Ascending aorta (tissue), 2 donors: ENCODE results near the gene ZNF275. TPM values are rescaled to one million over a fixed set of nuclear protein-coding genes. Genes with fewer than 3 reads are reported as not detected.
"Not testable (repeated sequence)": the region's sequence is repeated elsewhere in the genome, so short reads cannot be mapped to it uniquely, and the experiment has no call there.

ENCODE experiments used
- DNase-seq, 2 donors: peaks; one replicate each; pipeline ENCODE4 v3.0.0-alpha.2; 2019; ENCODE audit warnings: low spot score in 2 of 2
- H3K27ac ChIP-seq, 2 donors: fragments of 200-600 bp; sonication (generic); one replicate each; pipeline ENCODE4 v1.5.1; 2016 to 2017; ENCODE audit warnings: mild to moderate bottlenecking in 1 of 2
- H3K27me3 ChIP-seq: fragments of 200-600 bp; sonication (generic); one replicate; pipeline ENCODE4 v1.5.1; 2017
- H3K36me3 ChIP-seq, 2 donors: fragments of 200-600 bp; sonication (generic); one replicate each; pipeline ENCODE4 v1.5.1; 2016
- H3K4me1 ChIP-seq, 2 donors: fragments of 200-600 bp; sonication (generic); one replicate each; pipeline ENCODE4 v1.5.1; 2016 to 2017; ENCODE audit warnings: mild to moderate bottlenecking in 1 of 2
- H3K4me3 ChIP-seq, 2 donors: fragments of 200-600 bp; sonication (generic); one replicate each; pipeline ENCODE4 v1.5.1; 2016 to 2017; ENCODE audit warnings: mild to moderate bottlenecking in 1 of 2
- H3K9me3 ChIP-seq, 2 donors: fragments of 200-600 bp; sonication (generic); one replicate each; pipeline ENCODE4 v1.5.1; 2016
- intact Hi-C: fragments of 100-400 bp; cut with DNase I; formaldehyde crosslinking; loops from one replicate; pipeline ENCODE4 v1.15.1; 2023
- total RNA-seq: library from RNA; depleted of rRNA; stranded (reverse); fragments of >200 nt; gene quantifications from one replicate; pipeline ENCODE4 v1.1.0, GENCODE V29; 2016
- TF ChIP-seq, protein P1 (sequence below), 3 experiments: fragments of 200-600 bp in 2 of 3; fragments of 450-650 bp in 1 of 3; sonication (generic) in 2 of 3; IDR thresholded peaks; one replicate each; pipeline ENCODE4 v1.5.1; 2016 to 2019; ENCODE audit warnings: antibody characterized with exemption in 3 of 3, mild to moderate bottlenecking in 1 of 3, moderate library complexity in 1 of 3

ZNF275 gene
- total RNA-seq, 1 donor from 2014 or later, result 2.2 TPM

DNA sequence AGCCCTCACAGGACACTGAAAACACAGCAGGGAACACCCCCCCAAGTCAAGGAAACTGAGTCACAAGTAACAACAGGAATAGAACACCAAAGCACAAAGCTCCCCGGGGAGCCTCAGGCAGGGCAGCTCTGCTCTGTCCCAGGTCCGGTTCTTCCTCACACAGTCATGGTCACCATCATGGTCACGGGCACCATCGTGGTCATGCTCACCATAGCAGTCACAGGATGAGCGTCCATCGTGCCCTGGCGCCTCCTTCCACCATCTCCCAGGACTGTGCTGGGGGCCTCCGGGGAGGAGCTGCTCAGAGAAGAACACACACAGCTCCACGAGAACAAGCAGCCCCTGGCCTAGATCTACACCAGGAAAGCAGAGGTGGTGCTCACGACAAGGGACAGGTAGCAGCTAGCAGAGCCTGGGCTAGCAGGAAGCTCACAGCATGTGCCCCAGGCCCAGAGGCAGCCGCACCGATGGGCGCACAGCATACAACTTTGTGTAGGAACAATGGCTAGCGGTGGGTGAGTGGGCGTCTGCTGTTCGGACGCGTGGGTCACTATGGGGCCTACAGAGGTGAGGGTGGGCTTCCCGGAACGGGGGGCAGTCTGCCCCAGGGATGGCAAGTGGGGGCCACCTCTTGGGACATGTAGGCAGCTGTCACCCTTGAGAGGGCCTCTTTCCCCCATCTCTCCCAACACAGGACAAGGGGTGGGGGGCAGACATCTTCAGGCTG lies 15.8 kb upstream of the ZNF275 start:
- no peaks in the 10 kb centered on the region for H3K9me3 ChIP-seq
- no peaks in the 10 kb centered on the region for H3K27me3 ChIP-seq
- intact Hi-C loops, result no loop called here
- H3K36me3 ChIP-seq, result no peaks in the 10 kb centered on the region
- DNase-seq, result no peak
- TF ChIP-seq, protein P1, sequence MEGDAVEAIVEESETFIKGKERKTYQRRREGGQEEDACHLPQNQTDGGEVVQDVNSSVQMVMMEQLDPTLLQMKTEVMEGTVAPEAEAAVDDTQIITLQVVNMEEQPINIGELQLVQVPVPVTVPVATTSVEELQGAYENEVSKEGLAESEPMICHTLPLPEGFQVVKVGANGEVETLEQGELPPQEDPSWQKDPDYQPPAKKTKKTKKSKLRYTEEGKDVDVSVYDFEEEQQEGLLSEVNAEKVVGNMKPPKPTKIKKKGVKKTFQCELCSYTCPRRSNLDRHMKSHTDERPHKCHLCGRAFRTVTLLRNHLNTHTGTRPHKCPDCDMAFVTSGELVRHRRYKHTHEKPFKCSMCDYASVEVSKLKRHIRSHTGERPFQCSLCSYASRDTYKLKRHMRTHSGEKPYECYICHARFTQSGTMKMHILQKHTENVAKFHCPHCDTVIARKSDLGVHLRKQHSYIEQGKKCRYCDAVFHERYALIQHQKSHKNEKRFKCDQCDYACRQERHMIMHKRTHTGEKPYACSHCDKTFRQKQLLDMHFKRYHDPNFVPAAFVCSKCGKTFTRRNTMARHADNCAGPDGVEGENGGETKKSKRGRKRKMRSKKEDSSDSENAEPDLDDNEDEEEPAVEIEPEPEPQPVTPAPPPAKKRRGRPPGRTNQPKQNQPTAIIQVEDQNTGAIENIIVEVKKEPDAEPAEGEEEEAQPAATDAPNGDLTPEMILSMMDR (IDR thresholded peaks at IDR 0.05), result no peak
- H3K4me1 ChIP-seq, result no peaks in the 10 kb centered on the region
- H3K27ac ChIP-seq, result no peak overlapping the region
- H3K4me3 ChIP-seq, result no peak overlapping the region

DNA sequence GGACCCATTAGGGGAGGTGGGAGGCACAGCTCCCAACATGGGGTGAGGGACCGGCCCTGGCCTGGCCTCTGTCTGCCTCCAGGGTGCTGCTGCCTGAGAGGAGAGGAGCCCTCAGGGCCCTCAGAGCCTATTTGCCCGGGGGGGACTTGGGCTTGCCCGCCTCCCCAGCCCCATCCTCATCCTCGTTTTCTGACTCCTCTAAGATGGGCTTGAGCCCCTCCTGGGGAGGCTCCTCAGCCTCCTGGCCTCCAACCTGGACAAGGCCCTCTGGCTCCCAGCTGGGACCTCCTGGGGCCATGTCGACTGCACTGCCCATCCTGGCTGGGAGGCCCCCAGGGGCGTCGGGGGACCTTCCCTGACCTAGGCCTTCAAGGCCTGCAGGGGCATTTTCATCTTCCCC lies 15.1 kb upstream of the ZNF275 start:
- TF ChIP-seq, protein P1 (IDR thresholded peaks at IDR 0.05), result no peak
- Histone ChIP-seq H3K27ac (no peak overlapping the region), H3K36me3 (no peaks in the 10 kb centered on the region), H3K27me3 (no peaks in the 10 kb centered on the region), H3K4me3 (no peak overlapping the region), H3K4me1 (no peaks in the 10 kb centered on the region), H3K9me3 (no peaks in the 10 kb centered on the region)
- DNase-seq, result no peak
- intact Hi-C loops, result no loop called here

DNA sequence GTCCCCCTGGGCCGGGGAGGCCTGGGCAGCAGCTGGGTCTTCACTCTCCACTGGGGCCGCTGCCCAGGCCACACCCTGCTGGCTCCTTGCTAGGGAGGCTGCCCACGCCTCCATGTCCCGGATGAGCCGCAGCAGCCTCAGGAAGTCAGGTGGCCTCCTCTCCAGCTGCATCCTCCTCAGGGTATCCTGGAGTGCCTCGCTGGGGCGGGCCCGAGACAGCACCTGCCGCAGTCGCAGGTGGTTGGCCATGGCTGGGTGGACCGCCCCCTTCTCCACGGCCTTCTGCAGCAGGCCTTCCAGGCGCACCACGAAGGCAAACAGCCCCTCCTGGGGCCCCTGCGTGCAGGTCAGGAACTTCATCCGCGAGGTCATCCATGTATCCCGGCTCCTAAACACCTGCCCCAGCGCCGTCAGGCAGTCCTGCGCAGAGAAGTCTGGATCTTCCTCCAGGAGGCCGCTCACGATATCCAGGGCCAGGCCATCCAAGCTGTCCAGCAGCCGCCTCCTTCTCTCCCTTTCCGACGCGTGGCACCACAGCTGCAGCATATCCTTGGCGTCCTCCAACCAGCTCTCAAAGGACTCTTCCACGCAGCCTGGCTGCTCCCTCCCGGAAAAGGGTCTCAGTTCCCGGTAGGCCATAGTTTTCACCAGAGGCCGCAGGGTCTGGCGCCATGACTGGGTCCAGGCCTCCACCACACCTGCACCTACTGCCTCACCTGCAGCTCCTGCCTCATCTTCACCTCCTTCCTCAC lies 14.5 kb upstream of the ZNF275 start:
- no peaks in the 10 kb centered on the region for H3K4me1 ChIP-seq
- H3K36me3 ChIP-seq, result no peaks in the 10 kb centered on the region
- TF ChIP-seq, protein P1 (IDR thresholded peaks at IDR 0.05), result no peak
- no peak overlapping the region for H3K27ac ChIP-seq
- intact Hi-C loops, result no loop called here
- H3K4me3 ChIP-seq, result no peak overlapping the region
- H3K27me3 ChIP-seq, result no peaks in the 10 kb centered on the region
- no peaks in the 10 kb centered on the region for H3K9me3 ChIP-seq
- DNase-seq, result no peak

DNA sequence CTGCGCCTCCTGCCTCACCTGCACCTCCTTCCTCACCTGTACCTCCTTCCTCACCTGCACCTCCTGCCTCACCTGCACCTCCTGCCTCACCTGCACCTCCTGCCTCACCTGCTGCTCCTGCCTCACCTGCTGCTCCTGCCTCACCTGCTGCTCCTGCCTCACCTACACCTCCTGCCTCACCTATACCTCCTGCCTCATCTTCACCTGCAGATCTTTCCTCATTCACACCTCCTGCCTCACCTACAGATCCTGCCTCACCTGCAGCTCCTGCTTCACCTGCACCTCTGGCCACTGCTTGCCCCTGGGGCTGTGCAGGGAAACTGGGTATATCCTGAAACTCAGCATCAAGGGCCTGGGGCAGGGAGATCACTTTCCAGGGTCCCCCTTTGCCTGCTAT lies 13.9 kb upstream of the ZNF275 start:
- not testable (repeated sequence) for H3K9me3 ChIP-seq, H3K27ac ChIP-seq

DNA sequence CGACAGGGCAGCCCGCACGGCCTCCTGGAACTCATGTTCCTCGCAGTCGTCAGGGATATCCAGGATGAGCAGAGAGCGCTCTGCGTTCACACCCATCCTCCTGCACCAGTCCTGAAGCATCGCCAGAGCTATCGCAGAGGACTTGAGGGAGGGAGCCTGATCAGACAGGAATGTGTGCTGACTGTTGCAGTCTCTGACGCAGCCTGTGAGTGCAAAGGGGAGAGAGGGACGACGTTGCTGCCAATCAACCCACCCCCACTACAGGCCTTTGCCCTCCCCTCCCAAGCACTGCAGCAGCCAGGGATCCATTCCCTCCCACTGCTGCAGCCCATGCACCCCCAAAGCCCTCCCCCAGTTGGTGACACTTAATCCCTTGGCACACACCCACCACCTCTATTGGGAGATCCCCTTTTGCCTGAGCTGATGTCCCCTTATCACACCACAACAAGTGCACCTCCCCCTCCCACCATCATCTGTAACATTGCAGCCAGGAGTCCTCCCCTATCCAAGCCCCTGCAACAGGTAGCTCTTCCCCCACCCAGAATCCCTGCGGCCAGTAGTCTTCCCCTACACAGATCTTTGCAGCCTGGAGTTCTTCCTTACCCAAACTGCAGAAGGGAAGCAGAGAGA lies 13.3 kb upstream of the ZNF275 start:
- no peak for DNase-seq
- Histone ChIP-seq H3K9me3 (peaks cover 0 to 4% of the 10 kb centered on the region in 2 donors), H3K27me3 (no peaks in the 10 kb centered on the region), H3K36me3 (no peaks in the 10 kb centered on the region), H3K27ac (no peak overlapping the region), H3K4me1 (no peaks in the 10 kb centered on the region), H3K4me3 (no peak overlapping the region)
- TF ChIP-seq, protein P1 (IDR thresholded peaks at IDR 0.05), result no peak
- intact Hi-C loops, result no loop called here

More for the DNA sequence above, 13.9 kb upstream of the ZNF275 start:
- DNase-seq, H3K4me1 ChIP-seq, intact Hi-C loops, H3K27me3 ChIP-seq, H3K36me3 ChIP-seq, H3K4me3 ChIP-seq: not testable (repeated sequence)
